Measurements from ENCODE around the gene SORCS1. TPM values are rescaled to one million over a fixed set of nuclear protein-coding genes. Genes with fewer than 3 reads are reported as not detected.

Gene SORCS1
- total RNA-seq, 2 experiments from 2014 or later, result not detected

GRCh38 chr10:106592396-106592795 lies 572.1 kb downstream of the SORCS1 start:
- no peak for TF ChIP-seq CTCF (IDR thresholded peaks at IDR 0.05)
- Mint-ChIP-seq H3K36me3 (ENCODE audit: low read depth) (no peaks in the 10 kb centered on the region), H3K27ac (no peak overlapping the region), H3K9me3 (peaks cover 2% of the 10 kb centered on the region), H3K4me1 (ENCODE audit: low read depth) (no peaks in the 10 kb centered on the region), H3K27me3 (no peaks in the 10 kb centered on the region), H3K4me3 (no peak overlapping the region)
- DNase-seq, result no peak
- CTCF ChIA-PET, result no interaction called here
- ATAC-seq, result no peak
- POLR2A ChIA-PET, result no interaction called here
- intact Hi-C loops (cut with micrococcal nuclease), result no loop called here

GRCh38 chr10:106582291-106582690 lies 582.2 kb downstream of the SORCS1 start:
- Mint-ChIP-seq H3K9me3 (peaks cover 4% of the 10 kb centered on the region), H3K27ac (no peak overlapping the region), H3K4me1 (ENCODE audit: low read depth) (no peaks in the 10 kb centered on the region), H3K4me3 (no peak overlapping the region), H3K27me3 (peaks cover under 1% of the 10 kb centered on the region), H3K36me3 (ENCODE audit: low read depth) (no peaks in the 10 kb centered on the region)
- DNase-seq, result no peak
- ChIA-PET POLR2A (no interaction called here), CTCF (no interaction called here)
- no peak for ATAC-seq
- no peak for TF ChIP-seq CTCF (IDR thresholded peaks at IDR 0.05)
- intact Hi-C loops (cut with micrococcal nuclease), result no loop called here

- no peak for ATAC-seq
- Mint-ChIP-seq H3K27ac (no peak overlapping the region), H3K27me3 (peaks cover 4% of the 10 kb centered on the region), H3K4me1 (ENCODE audit: low read depth) (no peaks in the 10 kb centered on the region), H3K4me3 (no peak overlapping the region), H3K36me3 (ENCODE audit: low read depth) (no peaks in the 10 kb centered on the region), H3K9me3 (no peaks in the 10 kb centered on the region)
- TF ChIP-seq CTCF (IDR thresholded peaks at IDR 0.05), result no peak
- DNase-seq, result no peak
- intact Hi-C loops (cut with micrococcal nuclease), result no loop called here
- ChIA-PET POLR2A (no interaction called here), CTCF (no interaction called here)
Observed at GRCh38 chr10:106577756-106578155, 586.8 kb downstream of the SORCS1 start.

GRCh38 chr10:106577266-106577665 lies 587.2 kb downstream of the SORCS1 start:
- ATAC-seq (no peak), DNase-seq (no peak)
- Mint-ChIP-seq H3K4me1 (ENCODE audit: low read depth) (no peaks in the 10 kb centered on the region), H3K27ac (no peak overlapping the region), H3K4me3 (no peak overlapping the region), H3K36me3 (ENCODE audit: low read depth) (no peaks in the 10 kb centered on the region), H3K27me3 (peaks cover 5% of the 10 kb centered on the region), H3K9me3 (no peaks in the 10 kb centered on the region)
- ChIA-PET POLR2A (no interaction called here), CTCF (no interaction called here)
- no peak for TF ChIP-seq CTCF (IDR thresholded peaks at IDR 0.05)
- intact Hi-C loops (cut with micrococcal nuclease), result no loop called here

GRCh38 chr10:106576534-106576933 lies 588.0 kb downstream of the SORCS1 start:
- Mint-ChIP-seq H3K27ac (no peak overlapping the region), H3K4me3 (no peak overlapping the region), H3K36me3 (ENCODE audit: low read depth) (no peaks in the 10 kb centered on the region), H3K27me3 (peaks cover 5% of the 10 kb centered on the region), H3K4me1 (ENCODE audit: low read depth) (no peaks in the 10 kb centered on the region), H3K9me3 (no peaks in the 10 kb centered on the region)
- CTCF ChIA-PET, result no interaction called here
- POLR2A ChIA-PET, result no interaction called here
- DNase-seq (no peak), ATAC-seq (no peak)
- intact Hi-C loops (cut with micrococcal nuclease), result no loop called here
- no peak for TF ChIP-seq CTCF (IDR thresholded peaks at IDR 0.05)

Data from activated CD8-positive, alpha-beta T cell treated with anti-CD3 and anti-CD28 coated beads for 36 hours (primary cell).